ENCODE measurements around the gene ERMP1.

Gene ERMP1

GRCh38 chr9:5825895-5826622 lies 6.9 kb downstream of the ERMP1 start:
- TF ChIP-seq ZC3H10 (CRISPR knock-in tag; IDR thresholded peaks at IDR 0.05) (no peak), RARB (CRISPR knock-in tag; IDR thresholded peaks at IDR 0.05) (no peak), SNAI2 (CRISPR knock-in tag; IDR thresholded peaks at IDR 0.05) (no peak), TOX (CRISPR knock-in tag; IDR thresholded peaks at IDR 0.05; ENCODE audit: borderline replicate concordance) (no peak), ZNF70 (CRISPR knock-in tag; IDR thresholded peaks at IDR 0.05) (no peak), CSDC2 (CRISPR knock-in tag; IDR thresholded peaks at IDR 0.05) (no peak), ZFP3 (CRISPR knock-in tag; IDR thresholded peaks at IDR 0.05) (no peak), ESRRG (CRISPR knock-in tag; IDR thresholded peaks at IDR 0.05) (no peak), ARNTL (CRISPR knock-in tag; IDR thresholded peaks at IDR 0.05; ENCODE audit: borderline replicate concordance, low read depth) (no peak), TSHZ2 (CRISPR knock-in tag; IDR thresholded peaks at IDR 0.05) (no peak), CREB5 (CRISPR knock-in tag; IDR thresholded peaks at IDR 0.05; ENCODE audit: low read depth) (no peak), POU6F1 (CRISPR knock-in tag; IDR thresholded peaks at IDR 0.05; ENCODE audit: borderline replicate concordance, low read depth) (no peak), ZFP30 (CRISPR knock-in tag; IDR thresholded peaks at IDR 0.05) (no peak), PATZ1 (CRISPR knock-in tag; IDR thresholded peaks at IDR 0.05; ENCODE audit: borderline replicate concordance) (no peak), BACH2 (CRISPR knock-in tag; IDR thresholded peaks at IDR 0.05; ENCODE audit: borderline replicate concordance) (no peak)
- TF ChIP-seq, protein P1, sequence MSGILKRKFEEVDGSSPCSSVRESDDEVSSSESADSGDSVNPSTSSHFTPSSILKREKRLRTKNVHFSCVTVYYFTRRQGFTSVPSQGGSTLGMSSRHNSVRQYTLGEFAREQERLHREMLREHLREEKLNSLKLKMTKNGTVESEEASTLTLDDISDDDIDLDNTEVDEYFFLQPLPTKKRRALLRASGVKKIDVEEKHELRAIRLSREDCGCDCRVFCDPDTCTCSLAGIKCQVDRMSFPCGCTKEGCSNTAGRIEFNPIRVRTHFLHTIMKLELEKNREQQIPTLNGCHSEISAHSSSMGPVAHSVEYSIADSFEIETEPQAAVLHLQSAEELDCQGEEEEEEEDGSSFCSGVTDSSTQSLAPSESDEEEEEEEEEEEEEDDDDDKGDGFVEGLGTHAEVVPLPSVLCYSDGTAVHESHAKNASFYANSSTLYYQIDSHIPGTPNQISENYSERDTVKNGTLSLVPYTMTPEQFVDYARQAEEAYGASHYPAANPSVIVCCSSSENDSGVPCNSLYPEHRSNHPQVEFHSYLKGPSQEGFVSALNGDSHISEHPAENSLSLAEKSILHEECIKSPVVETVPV (CRISPR knock-in tag; IDR thresholded peaks at IDR 0.05): no peak
- no peak for ATAC-seq

DNA sequence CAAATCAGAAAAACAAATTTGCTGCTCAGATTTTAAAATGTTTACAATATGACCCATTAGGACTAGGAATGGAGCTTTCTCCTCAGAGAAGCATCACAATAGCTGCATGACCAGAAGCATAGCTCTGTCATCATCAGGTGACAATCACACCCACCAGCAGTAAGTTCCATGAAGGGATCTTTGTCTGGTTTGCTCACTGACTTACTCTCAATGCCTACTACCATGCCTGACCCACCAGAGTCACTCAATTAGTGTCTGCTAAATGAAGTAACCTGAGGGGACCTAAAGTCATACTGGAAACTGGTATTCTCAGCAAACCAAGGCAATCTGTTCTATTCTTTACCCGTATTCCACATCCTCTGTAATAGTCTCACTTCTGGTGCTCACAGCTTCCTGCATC lies 7.7 kb downstream of the ERMP1 start:
- no peak for TF ChIP-seq ZNF8 (CRISPR knock-in tag; IDR thresholded peaks at IDR 0.05)

GRCh38 chr9:5820425-5820824 lies 12.5 kb downstream of the ERMP1 start:
- no peak for ATAC-seq
- no peak for TF ChIP-seq ZFP3 (CRISPR knock-in tag; IDR thresholded peaks at IDR 0.05)

More for the DNA sequence above, 7.7 kb downstream of the ERMP1 start:
- ATAC-seq: no peak

DNA sequence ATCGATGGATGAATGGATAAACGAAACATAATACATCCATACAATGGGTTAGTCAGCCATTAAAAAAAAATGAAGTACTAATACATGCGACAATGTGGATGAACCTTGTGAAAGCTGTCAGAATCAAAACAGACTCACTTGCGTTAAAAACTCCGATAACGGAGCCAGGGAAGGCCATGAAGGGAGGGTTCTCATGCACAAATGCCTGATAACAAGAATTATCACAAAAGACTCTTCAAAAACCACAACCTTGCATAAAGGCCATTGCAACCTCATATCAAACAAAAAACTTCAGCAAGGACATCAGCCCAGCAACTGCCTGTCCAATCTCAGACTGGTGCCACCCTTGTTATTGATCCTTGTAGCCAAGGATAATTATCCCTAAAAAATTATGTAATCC lies 13.7 kb downstream of the ERMP1 start:
- no peak for TF ChIP-seq ARNTL (CRISPR knock-in tag; IDR thresholded peaks at IDR 0.05; ENCODE audit: borderline replicate concordance, low read depth)
- no peak for TF ChIP-seq ISL1 (CRISPR knock-in tag; IDR thresholded peaks at IDR 0.05)
- no peak for TF ChIP-seq RARB (CRISPR knock-in tag; IDR thresholded peaks at IDR 0.05)
- no peak for TF ChIP-seq PPARA (CRISPR knock-in tag; IDR thresholded peaks at IDR 0.05; ENCODE audit: borderline replicate concordance)
- no peak for TF ChIP-seq ZFP30 (CRISPR knock-in tag; IDR thresholded peaks at IDR 0.05)
- TF ChIP-seq ZC3H10 (CRISPR knock-in tag; IDR thresholded peaks at IDR 0.05): no peak
- no peak for TF ChIP-seq OSR1 (CRISPR knock-in tag; IDR thresholded peaks at IDR 0.05)
- TF ChIP-seq TOX (CRISPR knock-in tag; IDR thresholded peaks at IDR 0.05; ENCODE audit: borderline replicate concordance): no peak
- TF ChIP-seq ZFP3 (CRISPR knock-in tag; IDR thresholded peaks at IDR 0.05): no peak
- no peak for TF ChIP-seq BACH2 (CRISPR knock-in tag; IDR thresholded peaks at IDR 0.05; ENCODE audit: borderline replicate concordance)
- no peak for TF ChIP-seq ZNF8 (CRISPR knock-in tag; IDR thresholded peaks at IDR 0.05)
- no peak for TF ChIP-seq ESRRG (CRISPR knock-in tag; IDR thresholded peaks at IDR 0.05)
- TF ChIP-seq, protein P1 (CRISPR knock-in tag; IDR thresholded peaks at IDR 0.05): no peak
- no peak for TF ChIP-seq TCF4 (CRISPR knock-in tag; IDR thresholded peaks at IDR 0.05; ENCODE audit: borderline replicate concordance)
- no peak for TF ChIP-seq CREB5 (CRISPR knock-in tag; IDR thresholded peaks at IDR 0.05; ENCODE audit: low read depth)
- no peak for TF ChIP-seq CSDC2 (CRISPR knock-in tag; IDR thresholded peaks at IDR 0.05)
- no peak for TF ChIP-seq SNAI2 (CRISPR knock-in tag; IDR thresholded peaks at IDR 0.05)
- TF ChIP-seq ZNF565 (CRISPR knock-in tag; conservative IDR thresholded peaks at IDR 0.05; ENCODE audit: low read depth): no peak
- no peak for ATAC-seq

Measured in SK-N-SH treated with all-trans-retinoic acid at 6 μM for 48 hours (cell line).